Neural cell (in vitro differentiated cells): ENCODE results near the gene PDZD4.

ENCODE experiments used
- CTCF ChIP-seq: fragments of 450-650 bp; IDR thresholded peaks from 2 replicates; pipeline ENCODE4 v1.5.1; 2014; ENCODE audit warnings: antibody characterized with exemption, mild to moderate bottlenecking, moderate library complexity; ENCODE audit not compliant: poor library complexity, severe bottlenecking
- EZH2 ChIP-seq: fragments of 200-600, 300-800 bp; shearing (Covaris generic), sonication (generic); IDR thresholded peaks from 2 replicates; pipeline ENCODE4 v1.6.1; 2014; ENCODE audit warnings: antibody characterized with exemption, low read length, borderline replicate concordance, mild to moderate bottlenecking; ENCODE audit not compliant: insufficient read depth, poor library complexity, severe bottlenecking
- MXI1 ChIP-seq: fragments of 450-650 bp; conservative IDR thresholded peaks from 2 replicates; pipeline ENCODE4 v1.6.1; 2014; ENCODE audit warnings: antibody characterized with exemption, mild to moderate bottlenecking; ENCODE audit not compliant: poor library complexity, severe bottlenecking
- POLR2AphosphoS5 ChIP-seq: IDR thresholded peaks from 2 replicates; pipeline ENCODE4 v1.6.1; 2012
- RAD21 ChIP-seq: fragments of 450-650 bp; conservative IDR thresholded peaks from 2 replicates; pipeline ENCODE4 v1.6.1; 2014; ENCODE audit warnings: antibody characterized with exemption, mild to moderate bottlenecking, moderate library complexity
- SMC3 ChIP-seq: fragments of 450-650 bp; conservative IDR thresholded peaks from 2 replicates; pipeline ENCODE4 v1.6.1; 2014; ENCODE audit warnings: antibody characterized with exemption, mild to moderate bottlenecking, moderate library complexity; ENCODE audit not compliant: poor library complexity
- TAF1 ChIP-seq: IDR thresholded peaks from 2 replicates; pipeline ENCODE4 v1.6.1; 2012; ENCODE audit warnings: low read depth

GRCh38 chrX:153876112-153876491 is 45.8 kb upstream of the PDZD4 start:
- no peak for TF ChIP-seq RAD21
- TF ChIP-seq POLR2AphosphoS5: peak; percentile 30
- no peak for TF ChIP-seq CTCF
- TF ChIP-seq EZH2: no peak
- no peak for TF ChIP-seq TAF1
- peak; percentile 18 for TF ChIP-seq MXI1
- no peak for TF ChIP-seq SMC3
